ENCODE data around the gene ASB18. TPM values are rescaled to one million over a fixed set of nuclear protein-coding genes. Genes with fewer than 3 reads are reported as not detected.

The ASB18 gene
- polyA plus RNA-seq, 3 donors from 2014 or later, result not detected

- peak overlapping the region in 1 of 5 donors; percentile 52 for H3K4me3 Mint-ChIP-seq
Observed at GRCh38 chr2:236176951-236177350, 87.3 kb downstream of the ASB18 start.

GRCh38 chr2:236176417-236176816 lies 87.8 kb downstream of the ASB18 start:
- peaks cover 17 to 51% (median 40%) of the 10 kb centered on the region in 3 donors for H3K27me3 Mint-ChIP-seq (ENCODE audit: low read depth in 3 of 3)
- peak overlapping the region in 3 of 5 donors; percentile 49 to 52 (median 51) for H3K4me3 Mint-ChIP-seq
- DNase-seq, result no peak
- H3K36me3 Mint-ChIP-seq, result no peaks in the 10 kb centered on the region
- H3K27ac Mint-ChIP-seq, result no peak overlapping the region
- peaks cover 0 to 2% (median 0%) of the 10 kb centered on the region in 6 donors for H3K9me3 Mint-ChIP-seq
- peaks cover 10 to 18% of the 10 kb centered on the region in 2 donors for H3K4me1 Mint-ChIP-seq

More at GRCh38 chr2:236176951-236177350, 87.3 kb downstream of the ASB18 start:
- DNase-seq, result no peak
- H3K27me3 Mint-ChIP-seq (ENCODE audit: low read depth in 3 of 3), result peaks cover 17 to 53% (median 39%) of the 10 kb centered on the region in 3 donors
- no peaks in the 10 kb centered on the region for H3K36me3 Mint-ChIP-seq
- H3K27ac Mint-ChIP-seq, result no peak overlapping the region
- peaks cover 0 to 2% (median 0%) of the 10 kb centered on the region in 6 donors for H3K9me3 Mint-ChIP-seq
- peaks cover 10 to 18% of the 10 kb centered on the region in 2 donors for H3K4me1 Mint-ChIP-seq

- DNase-seq, result no peak
- Mint-ChIP-seq H3K27ac (no peak overlapping the region), H3K27me3 (ENCODE audit: low read depth in 3 of 3) (peaks cover 19 to 55% (median 44%) of the 10 kb centered on the region in 3 donors), H3K9me3 (peaks cover 0 to 2% (median 0%) of the 10 kb centered on the region in 6 donors), H3K4me3 (peak overlapping the region in 1 of 5 donors; percentile 2), H3K4me1 (peaks cover 10 to 18% of the 10 kb centered on the region in 2 donors), H3K36me3 (no peaks in the 10 kb centered on the region)
Observed at GRCh38 chr2:236175548-236176150, 88.6 kb downstream of the ASB18 start.

- peaks cover 0 to 2% (median 0%) of the 10 kb centered on the region in 6 donors for H3K9me3 Mint-ChIP-seq
- no peak overlapping the region for H3K27ac Mint-ChIP-seq
- DNase-seq, result no peak
- H3K36me3 Mint-ChIP-seq, result no peaks in the 10 kb centered on the region
- H3K27me3 Mint-ChIP-seq (ENCODE audit: low read depth in 3 of 3), result peaks cover 29 to 59% (median 58%) of the 10 kb centered on the region in 3 donors
- no peak overlapping the region for H3K4me3 Mint-ChIP-seq
- H3K4me1 Mint-ChIP-seq, result peaks cover 6 to 9% of the 10 kb centered on the region in 2 donors
Observed at GRCh38 chr2:236173729-236174607, 90.2 kb downstream of the ASB18 start.

GRCh38 chr2:236173036-236173728 lies 91.0 kb downstream of the ASB18 start:
- Mint-ChIP-seq H3K4me1 (peaks cover under 1 to 1% of the 10 kb centered on the region in 2 donors), H3K27ac (no peak overlapping the region), H3K27me3 (ENCODE audit: low read depth in 3 of 3) (peaks cover 27 to 56% (median 55%) of the 10 kb centered on the region in 3 donors), H3K9me3 (peaks cover 0 to 2% (median 0%) of the 10 kb centered on the region in 6 donors), H3K36me3 (no peaks in the 10 kb centered on the region), H3K4me3 (no peak overlapping the region)
- DNase-seq, result no peak

- Mint-ChIP-seq H3K4me1 (no peaks in the 10 kb centered on the region), H3K27ac (no peak overlapping the region), H3K36me3 (no peaks in the 10 kb centered on the region), H3K27me3 (ENCODE audit: low read depth in 3 of 3) (peaks cover 27 to 56% (median 51%) of the 10 kb centered on the region in 3 donors), H3K9me3 (peaks cover 0 to 2% (median 0%) of the 10 kb centered on the region in 6 donors), H3K4me3 (no peak overlapping the region)
- no peak for DNase-seq
Observed at GRCh38 chr2:236172255-236173035, 91.8 kb downstream of the ASB18 start.

GRCh38 chr2:236171680-236172254 lies 92.4 kb downstream of the ASB18 start:
- Mint-ChIP-seq H3K36me3 (no peaks in the 10 kb centered on the region), H3K27me3 (ENCODE audit: low read depth in 3 of 3) (peaks cover 25 to 54% (median 52%) of the 10 kb centered on the region in 3 donors), H3K4me3 (no peak overlapping the region), H3K4me1 (peaks cover 0 to 1% of the 10 kb centered on the region in 2 donors), H3K9me3 (peaks cover 0 to 2% (median 0%) of the 10 kb centered on the region in 6 donors), H3K27ac (no peak overlapping the region)
- no peak for DNase-seq

- DNase-seq, result no peak
- peaks cover 28 to 57% (median 51%) of the 10 kb centered on the region in 3 donors for H3K27me3 Mint-ChIP-seq (ENCODE audit: low read depth in 3 of 3)
- no peaks in the 10 kb centered on the region for H3K36me3 Mint-ChIP-seq
- no peak overlapping the region for H3K4me3 Mint-ChIP-seq
- H3K4me1 Mint-ChIP-seq, result peaks cover 0 to 7% of the 10 kb centered on the region in 2 donors
- no peak overlapping the region for H3K27ac Mint-ChIP-seq
- H3K9me3 Mint-ChIP-seq, result peaks cover 0 to 2% (median 0%) of the 10 kb centered on the region in 6 donors
Observed at GRCh38 chr2:236171181-236171679, 93.0 kb downstream of the ASB18 start.

GRCh38 chr2:236170590-236171165 lies 93.5 kb downstream of the ASB18 start:
- Mint-ChIP-seq H3K27me3 (ENCODE audit: low read depth in 3 of 3) (peaks cover 30 to 63% (median 48%) of the 10 kb centered on the region in 3 donors), H3K9me3 (peaks cover 0 to 1% (median 0%) of the 10 kb centered on the region in 6 donors), H3K4me1 (peaks cover 0 to 9% of the 10 kb centered on the region in 2 donors), H3K27ac (no peak overlapping the region), H3K4me3 (no peak overlapping the region), H3K36me3 (no peaks in the 10 kb centered on the region)
- DNase-seq, result no peak

- Mint-ChIP-seq H3K36me3 (no peaks in the 10 kb centered on the region), H3K9me3 (peaks cover 0 to 2% (median 0%) of the 10 kb centered on the region in 6 donors), H3K27me3 (ENCODE audit: low read depth in 3 of 3) (peaks cover 30 to 65% (median 52%) of the 10 kb centered on the region in 3 donors), H3K4me1 (peaks cover 5 to 11% of the 10 kb centered on the region in 2 donors), H3K4me3 (no peak overlapping the region), H3K27ac (no peak overlapping the region)
- no peak for DNase-seq
Observed at GRCh38 chr2:236169741-236170589, 94.2 kb downstream of the ASB18 start.

GRCh38 chr2:236169151-236169721 lies 95.0 kb downstream of the ASB18 start:
- H3K27me3 Mint-ChIP-seq (ENCODE audit: low read depth in 3 of 3), result peaks cover 26 to 58% (median 50%) of the 10 kb centered on the region in 3 donors
- no peak overlapping the region for H3K27ac Mint-ChIP-seq
- peaks cover 0 to 2% (median 0%) of the 10 kb centered on the region in 6 donors for H3K9me3 Mint-ChIP-seq
- H3K4me3 Mint-ChIP-seq, result no peak overlapping the region
- no peaks in the 10 kb centered on the region for H3K36me3 Mint-ChIP-seq
- peaks cover 10 to 11% of the 10 kb centered on the region in 2 donors for H3K4me1 Mint-ChIP-seq
- no peak for DNase-seq

Measured in immature natural killer cell (primary cell).